ENCODE results near the gene ZCCHC7.
"Not testable (repeated sequence)": the region's sequence is repeated elsewhere in the genome, so short reads cannot be mapped to it uniquely, and the experiment has no call there.

ZCCHC7 gene

GRCh38 chr9:37382161-37382981 lies 262.0 kb downstream of the ZCCHC7 start:
- DNase-seq = no peak

DNA sequence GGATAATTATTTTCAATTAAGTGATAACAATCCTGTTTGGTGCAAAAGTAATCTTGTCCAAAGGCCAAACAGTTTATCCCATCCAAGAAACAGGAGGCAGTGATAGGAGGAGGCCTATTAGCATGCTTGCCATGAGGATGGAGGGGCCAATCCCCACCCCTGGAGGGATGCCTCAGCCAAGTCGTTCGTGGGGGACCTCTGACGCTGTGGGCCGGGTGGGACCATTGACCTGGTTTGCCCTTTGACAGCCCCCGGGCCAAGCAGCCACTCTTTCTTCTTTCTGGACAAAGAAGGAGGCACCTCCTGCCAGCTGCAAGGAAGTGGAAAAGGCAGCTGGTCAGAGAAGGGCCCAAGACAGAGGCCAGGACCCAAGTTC lies 262.6 kb downstream of the ZCCHC7 start:
- no peak for DNase-seq

- no peak for DNase-seq
These were observed 263.0 kb downstream of the ZCCHC7 start for GRCh38 chr9:37383393-37383792.

- DNase-seq = no peak
These were observed 263.7 kb downstream of the ZCCHC7 start for GRCh38 chr9:37383876-37384746.

DNA sequence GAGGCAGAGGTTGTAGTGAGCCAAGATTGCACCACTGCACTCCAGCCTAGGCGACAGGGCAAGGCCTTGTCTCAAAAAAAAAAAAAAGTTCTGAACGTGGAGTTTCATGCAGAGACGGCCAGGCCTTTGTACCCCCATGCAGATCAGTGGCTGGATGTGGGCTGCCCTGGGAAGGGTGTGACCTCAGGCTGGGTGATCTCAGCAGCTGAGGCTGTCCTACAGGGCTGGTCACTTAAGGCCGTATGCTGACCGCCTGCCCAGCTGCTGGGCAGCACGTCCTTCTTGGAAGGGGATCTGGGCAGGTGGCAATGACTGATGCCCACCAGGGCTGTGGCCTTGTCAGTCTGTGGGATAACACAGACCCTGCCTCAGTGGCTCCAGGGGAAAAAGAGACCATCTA lies 264.9 kb downstream of the ZCCHC7 start:
- DNase-seq = no peak

- DNase-seq = no peak
These were observed 266.6 kb downstream of the ZCCHC7 start for GRCh38 chr9:37386988-37387387.

DNA sequence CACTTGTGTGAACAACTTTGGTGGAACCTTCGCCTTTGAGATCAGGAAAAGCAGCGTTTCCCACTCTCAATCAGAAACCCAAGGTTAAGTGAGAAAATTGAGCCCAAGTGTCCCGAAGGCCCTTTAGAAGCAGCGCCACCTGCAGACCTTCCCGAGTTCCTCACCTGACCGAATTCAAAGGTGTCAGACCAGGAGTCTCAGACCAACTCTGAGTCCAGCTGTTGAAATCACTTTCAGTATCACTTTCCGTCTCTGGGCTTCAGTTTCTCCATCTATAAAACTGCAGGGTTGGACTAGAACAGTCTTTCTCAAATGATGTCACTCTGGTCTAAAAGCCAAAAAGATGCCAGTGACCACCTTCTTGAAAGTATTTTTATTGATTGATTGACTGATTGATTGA lies 270.4 kb downstream of the ZCCHC7 start:
- no peak for DNase-seq

GRCh38 chr9:37392272-37392671 lies 271.9 kb downstream of the ZCCHC7 start:
- no peak for DNase-seq

GRCh38 chr9:37395229-37395628 lies 274.9 kb downstream of the ZCCHC7 start:
- no peak for DNase-seq

DNA sequence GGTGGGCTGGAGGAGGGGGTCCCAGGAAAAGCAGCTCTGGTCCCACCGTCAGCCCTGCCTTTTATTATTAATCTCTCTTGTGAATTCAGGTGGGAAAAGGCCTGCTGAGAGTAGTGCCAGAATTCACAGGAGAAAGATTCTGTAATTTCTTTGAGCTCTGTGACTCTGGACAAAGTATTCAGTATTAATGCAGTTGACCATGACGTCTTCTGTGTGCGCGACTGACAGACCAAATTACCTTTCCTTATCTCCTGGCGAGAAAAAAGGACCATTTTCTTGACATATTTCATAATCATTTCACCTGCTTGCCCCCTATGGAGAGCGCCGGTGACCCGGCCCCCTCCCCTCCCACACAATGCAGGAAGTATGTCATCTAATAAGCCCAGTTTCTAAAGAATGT lies 275.3 kb downstream of the ZCCHC7 start:
- DNase-seq = no peak

DNA sequence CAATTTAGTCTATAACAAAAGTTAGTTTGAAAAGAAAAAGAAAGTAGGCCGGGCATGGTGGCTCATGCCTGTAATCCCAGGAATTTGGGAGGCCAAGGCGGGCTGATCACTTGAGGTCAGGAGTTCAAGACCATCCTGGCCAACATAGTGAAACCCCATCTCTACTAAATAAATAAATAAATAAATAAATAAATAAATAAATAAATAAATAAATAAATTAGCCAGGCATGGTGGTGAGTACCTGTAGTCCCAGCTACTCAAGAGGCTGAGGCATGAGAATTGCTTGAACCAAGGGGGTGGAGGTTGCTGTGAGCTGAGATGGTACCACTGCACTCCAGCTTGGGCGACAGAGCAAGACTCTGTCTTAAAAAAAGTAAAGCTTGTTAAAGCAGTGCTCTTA lies 277.6 kb downstream of the ZCCHC7 start:
- DNase-seq = not testable (repeated sequence)

- no peak for DNase-seq
These were observed 278.2 kb downstream of the ZCCHC7 start for GRCh38 chr9:37398464-37399025.

DNA sequence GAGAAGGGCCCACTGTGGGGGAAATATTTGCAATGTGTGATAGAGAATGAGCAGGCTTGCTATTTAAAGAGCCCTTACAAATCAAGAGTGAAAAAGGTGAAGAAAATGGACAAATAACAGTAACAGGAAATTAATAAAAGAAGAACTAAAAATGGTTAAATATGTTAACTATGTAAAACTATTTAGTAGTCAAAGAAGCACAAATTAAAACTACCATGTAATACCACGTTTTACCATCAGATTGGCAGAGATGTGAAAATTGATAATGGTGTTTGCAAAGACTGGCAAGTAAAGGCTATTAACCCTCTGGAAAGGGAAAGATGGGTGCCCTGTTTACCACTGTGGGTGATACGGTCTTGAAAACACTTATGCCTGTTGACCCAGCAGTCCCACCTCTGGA lies 279.0 kb downstream of the ZCCHC7 start:
- no peak for DNase-seq

DNA sequence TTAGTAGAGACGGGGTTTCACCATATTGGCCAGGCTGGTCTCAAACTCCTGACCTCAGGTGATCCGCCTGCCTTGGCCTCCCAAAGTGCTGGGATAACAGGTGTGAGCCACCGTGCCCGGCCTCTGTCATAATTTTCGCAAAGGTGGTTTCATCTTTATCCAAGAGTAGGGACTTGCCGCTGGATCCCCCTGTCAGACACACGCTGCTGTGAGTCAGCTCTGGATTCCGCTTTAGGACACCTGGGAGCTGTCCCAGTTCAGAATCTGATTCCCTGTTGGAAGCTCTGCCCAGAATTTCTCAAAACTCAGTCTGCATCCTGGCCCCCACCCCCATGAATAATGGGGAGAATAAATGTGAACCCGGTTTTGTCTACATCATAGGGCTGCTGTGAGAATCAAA lies 284.2 kb downstream of the ZCCHC7 start:
- no peak for DNase-seq

DNA sequence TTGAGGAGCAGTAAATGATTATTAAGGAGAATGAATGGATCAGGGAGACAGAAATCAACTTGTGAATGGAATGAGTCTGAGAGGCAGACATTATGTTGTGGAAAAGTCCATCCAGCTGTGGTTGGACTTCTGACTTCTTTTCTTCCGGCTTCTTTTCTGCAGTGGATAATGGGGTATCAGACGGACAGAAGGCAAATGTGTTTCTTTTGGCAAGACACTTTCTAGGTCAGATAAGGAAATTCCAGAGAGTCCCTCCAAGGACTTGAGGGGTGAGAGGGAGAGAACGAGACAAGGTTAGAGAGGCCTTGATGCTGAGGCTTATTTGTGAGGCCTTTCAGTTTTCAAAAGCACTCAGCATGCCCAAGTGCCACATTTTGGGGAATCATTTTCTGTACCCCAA lies 285.0 kb downstream of the ZCCHC7 start:
- no peak for DNase-seq

DNA sequence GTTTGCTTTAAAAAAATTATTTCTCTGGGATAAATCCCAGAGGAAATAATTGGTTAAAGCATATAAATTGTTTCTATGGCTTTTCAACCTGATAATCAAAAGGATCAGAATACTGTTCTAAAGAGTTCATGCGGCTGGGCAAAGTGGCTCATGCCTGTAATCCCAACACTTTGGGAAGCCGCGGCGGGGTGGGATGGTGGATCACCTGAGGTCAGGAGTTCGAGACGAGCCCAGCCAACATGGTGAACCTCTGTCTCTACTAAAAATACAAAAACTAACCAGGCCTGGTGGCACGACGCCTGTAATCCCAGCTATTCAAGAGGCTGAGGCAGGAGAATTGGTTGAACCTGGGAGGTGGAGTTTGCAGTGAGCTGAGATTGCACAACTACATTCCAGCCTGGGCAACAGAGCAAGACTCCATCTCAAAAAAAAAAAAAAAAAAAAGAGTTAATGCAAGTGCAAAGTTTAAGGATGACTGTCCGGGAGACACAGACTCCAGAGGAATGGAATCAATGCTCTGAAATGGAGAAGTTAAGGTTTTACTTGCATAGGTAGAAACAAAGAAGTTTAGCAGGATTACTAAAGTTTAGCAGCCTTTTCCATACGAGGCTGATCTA lies 285.5 kb downstream of the ZCCHC7 start:
- no peak for DNase-seq

- DNase-seq = no peak
These were observed 286.4 kb downstream of the ZCCHC7 start for GRCh38 chr9:37406603-37407401.

DNA sequence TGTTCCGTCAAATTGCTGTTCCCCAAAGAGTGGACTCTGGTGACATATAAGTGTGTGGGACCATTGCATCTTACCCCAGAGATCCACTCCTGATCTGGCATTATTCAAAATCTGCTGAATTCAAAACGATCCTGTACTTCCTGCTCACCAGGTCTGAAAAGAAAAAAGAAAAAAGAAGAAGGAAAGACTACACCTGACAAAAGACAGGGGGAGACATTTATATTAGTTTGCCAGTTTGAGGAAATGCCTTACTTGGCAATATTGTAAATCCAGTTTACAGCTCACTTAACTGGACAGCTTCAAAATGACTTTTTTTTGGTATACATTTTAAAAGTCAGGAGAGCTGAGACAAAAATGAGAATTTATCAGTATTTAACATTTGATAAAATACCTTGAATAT lies 287.1 kb downstream of the ZCCHC7 start:
- no peak for DNase-seq

Data from suppressor macrophage treated with lipopolysaccharide for 4 hours (primary cell).